ENCODE results near the gene OR13C2.
"Not testable (repeated sequence)": the region's sequence is repeated elsewhere in the genome, so short reads cannot be mapped to it uniquely, and the experiment has no call there.

OR13C2 gene

DNA sequence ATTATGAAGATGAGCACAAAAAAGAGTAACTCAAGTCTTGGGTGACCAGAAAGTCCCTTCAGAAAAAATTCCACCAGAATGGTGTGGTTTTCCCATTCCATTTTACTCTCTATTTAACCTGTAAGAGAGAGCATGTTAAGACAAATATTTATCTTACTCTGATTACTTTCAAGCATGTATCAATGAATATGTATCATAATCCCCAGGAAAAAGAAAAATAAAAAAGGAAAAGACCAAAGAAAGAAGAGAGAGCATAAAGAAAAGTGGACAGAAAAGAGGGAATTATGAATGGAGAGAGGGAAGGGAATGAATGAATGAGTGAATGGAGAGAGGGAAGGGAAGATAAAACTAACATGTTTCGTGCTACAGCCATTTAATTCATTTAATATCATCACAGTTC is at the start of gene OR13C2:
OR13C2 (minus strand) TSS at position 101 of the 400 bp plus-strand sequence; CDS start at position 101, 0 bp downstream.
- not testable (repeated sequence) for DNase-seq

- no peak for DNase-seq
Measured at GRCh38 chr9:104635456-104635855, 30.0 kb upstream of the OR13C2 start.

GRCh38 chr9:104633976-104634520 is 28.6 kb upstream of the OR13C2 start:
- DNase-seq = no peak

GRCh38 chr9:104625964-104626363 is 20.5 kb upstream of the OR13C2 start:
- DNase-seq = not testable (repeated sequence)

DNA sequence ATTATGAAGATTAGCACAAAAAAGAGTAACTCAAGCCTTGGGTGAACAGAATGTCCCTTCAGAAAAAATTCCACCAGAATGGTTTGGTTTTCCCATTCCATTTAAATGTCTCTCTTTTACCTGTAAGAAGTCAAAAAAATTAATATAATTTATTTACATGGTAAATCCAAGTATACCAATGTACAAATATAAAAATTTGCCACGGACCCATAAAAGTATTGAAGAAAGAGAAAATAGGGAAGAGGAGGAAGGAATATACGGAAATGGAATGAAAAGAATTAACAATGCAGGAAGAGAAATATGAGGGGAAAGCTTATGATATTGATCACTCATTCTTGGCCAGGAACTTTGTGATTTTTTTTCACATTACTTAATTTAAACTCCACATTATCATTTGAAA is 12.7 kb upstream of the OR13C2 start, which contains the start of gene OR13C9:
OR13C9 (minus strand) TSS at position 101 of the 400 bp plus-strand sequence; CDS start at position 101, 0 bp downstream.
- DNase-seq = no peak

GRCh38 chr9:104617418-104617817 is 12.0 kb upstream of the OR13C2 start:
- no peak for DNase-seq

- DNase-seq = no peak
Measured at GRCh38 chr9:104611213-104611612, 5.8 kb upstream of the OR13C2 start.

- DNase-seq = no peak
Measured at GRCh38 chr9:104608336-104608735, 2.9 kb upstream of the OR13C2 start.

DNA sequence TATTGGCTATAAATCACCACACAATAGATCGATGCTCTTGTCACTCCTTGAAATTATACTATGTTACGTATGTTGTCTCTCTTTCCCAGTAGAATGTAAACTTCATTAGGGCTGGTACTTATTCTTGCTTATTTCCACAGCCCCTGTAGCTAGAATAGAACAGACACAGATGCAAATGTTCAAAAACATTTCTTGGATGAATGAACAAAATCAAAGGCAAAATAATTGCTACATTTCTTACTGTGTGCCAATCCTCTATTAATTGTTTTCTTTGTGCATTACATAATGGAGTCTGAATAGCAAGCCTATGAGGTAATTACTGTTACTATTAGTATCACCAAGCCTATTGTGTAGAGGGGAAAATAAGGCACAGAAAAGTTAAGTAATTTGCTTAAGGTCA is 725 bp upstream of the OR13C2 start:
- peak; percentile 78 for DNase-seq

DNA sequence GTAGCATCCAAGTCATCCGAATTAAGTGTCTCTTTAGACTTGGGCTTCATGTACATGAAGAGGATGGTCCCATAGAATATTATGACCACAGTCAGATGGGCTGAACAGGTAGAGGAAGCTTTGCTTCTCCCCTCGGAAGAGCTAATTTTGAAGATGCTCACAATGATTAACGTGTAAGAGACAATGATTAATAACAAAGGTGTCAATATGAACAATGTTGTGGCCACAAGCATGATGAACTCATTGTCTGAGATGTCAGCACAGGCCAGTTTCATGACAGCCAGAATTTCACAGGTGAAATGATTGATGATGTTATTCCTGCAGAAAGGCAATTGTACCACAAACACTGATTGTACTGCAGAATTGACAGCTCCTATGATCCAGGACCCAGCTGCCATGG is 626 bp downstream of the OR13C2 start:
- DNase-seq = no peak

GRCh38 chr9:104599313-104599712 is 6.1 kb downstream of the OR13C2 start, which contains the start of gene OR13C5:
Gene OR13C5, minus strand, starts transcription at chr9:104599413. Its CDS starts 0 bp downstream, at chr9:104599413.
- DNase-seq = not testable (repeated sequence)

DNA sequence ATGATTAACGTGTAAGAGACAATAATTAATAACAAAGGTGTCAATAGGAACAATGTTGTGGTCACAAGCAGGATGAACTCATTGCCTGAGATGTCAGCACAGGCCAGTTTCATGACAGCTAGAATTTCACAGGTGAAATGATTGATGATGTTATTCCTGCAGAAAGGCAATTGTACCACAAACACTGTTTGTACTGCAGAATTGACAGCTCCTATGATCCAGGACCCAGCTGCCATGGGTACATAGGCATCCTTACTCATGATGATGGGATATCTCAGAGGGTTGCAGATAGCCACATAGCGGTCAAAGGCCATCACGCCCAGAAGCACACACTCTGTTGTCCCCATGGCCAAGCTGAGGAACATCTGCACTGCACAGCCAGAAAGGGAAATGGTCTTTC is 6.7 kb downstream of the OR13C2 start:
- DNase-seq = not testable (repeated sequence)

DNA sequence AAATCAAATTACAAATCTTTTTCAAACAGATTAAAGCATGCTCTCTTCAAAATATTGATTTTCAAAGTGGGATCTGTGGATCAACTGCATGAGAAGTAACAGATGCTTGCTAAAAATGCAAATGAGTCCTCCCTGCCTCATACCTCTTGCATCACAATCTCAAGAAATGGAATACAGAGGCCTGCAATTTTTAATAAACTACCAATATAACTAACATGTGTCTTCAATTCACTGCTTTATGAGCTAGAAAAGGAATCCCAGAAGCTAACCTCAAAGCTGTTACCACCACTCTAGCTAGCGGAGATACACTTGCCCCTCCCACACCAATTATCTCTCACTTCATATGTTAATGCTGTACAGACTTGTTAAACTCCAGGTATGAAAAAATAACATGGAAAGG is 15.8 kb downstream of the OR13C2 start:
- DNase-seq = no peak

DNA sequence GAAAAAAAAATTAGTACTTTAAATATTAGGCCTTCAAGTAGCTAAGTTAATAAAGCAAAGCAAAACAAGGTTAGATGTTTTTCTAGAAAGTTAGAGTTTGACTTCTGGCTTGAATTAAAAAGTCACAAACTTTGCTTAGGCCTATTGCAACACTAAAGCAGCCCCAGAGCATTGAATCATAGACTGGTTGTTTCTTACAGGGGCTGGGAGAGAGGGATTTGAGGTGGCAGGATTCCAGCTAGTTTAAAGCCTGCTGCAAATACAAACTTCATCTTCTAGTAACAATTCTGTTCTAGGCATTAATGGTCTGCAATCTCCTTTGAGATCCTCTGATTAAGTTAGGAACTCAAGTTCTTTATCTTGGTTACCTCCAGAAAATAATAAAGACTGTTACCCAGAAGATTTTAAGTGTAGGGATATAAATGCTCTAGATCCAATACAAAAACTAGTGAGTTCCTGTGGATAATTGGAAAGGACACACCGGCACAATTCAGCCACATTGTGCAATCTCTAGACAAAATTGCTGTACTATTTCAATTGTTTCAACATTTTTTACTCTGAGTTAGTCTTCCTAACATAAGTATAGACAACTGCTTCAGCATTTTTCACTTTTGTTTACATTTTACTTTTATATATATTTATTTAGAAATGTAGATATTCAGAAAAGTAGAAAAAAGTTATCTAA is 18.8 kb downstream of the OR13C2 start:
- no peak for DNase-seq

DNA sequence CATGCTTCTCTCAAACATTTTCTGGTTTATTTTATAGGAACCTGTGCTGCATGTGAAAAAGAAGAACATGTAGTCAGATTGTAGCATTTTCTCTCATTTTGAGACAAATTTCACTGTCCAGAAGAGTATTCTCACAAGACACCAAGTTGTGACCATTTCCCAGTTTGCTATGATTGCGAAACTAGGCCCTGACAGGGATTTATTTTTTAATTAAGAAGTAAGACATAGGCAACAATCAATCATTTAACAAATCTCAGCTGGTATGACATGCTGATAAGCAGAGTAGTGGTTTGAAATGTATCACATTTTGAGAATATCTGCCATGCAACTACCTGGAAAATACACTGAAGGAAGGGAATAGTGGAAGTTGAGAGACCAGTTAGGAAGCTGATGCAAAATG is 24.9 kb downstream of the OR13C2 start:
- DNase-seq = no peak

GRCh38 chr9:104577263-104577662 is 28.2 kb downstream of the OR13C2 start:
- no peak for DNase-seq

DNA sequence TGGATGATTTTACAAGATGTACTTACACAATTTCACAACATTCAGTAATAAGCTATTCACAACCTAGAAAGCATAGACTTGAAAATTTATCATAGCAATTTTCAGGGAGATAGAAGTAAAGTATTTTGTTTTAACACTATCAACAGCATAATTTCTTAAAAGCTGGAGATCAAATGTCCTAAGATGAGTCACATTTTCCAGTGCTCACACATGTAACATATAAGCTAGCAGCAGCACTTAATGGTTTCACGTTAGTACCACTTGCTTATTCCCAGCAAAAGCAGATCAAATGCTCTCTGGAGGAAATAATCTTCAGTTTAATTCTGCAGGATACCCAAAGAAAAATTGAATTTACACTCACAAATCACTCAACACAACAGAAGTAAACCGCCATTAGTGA is 30.0 kb downstream of the OR13C2 start:
- no peak for DNase-seq

DNA sequence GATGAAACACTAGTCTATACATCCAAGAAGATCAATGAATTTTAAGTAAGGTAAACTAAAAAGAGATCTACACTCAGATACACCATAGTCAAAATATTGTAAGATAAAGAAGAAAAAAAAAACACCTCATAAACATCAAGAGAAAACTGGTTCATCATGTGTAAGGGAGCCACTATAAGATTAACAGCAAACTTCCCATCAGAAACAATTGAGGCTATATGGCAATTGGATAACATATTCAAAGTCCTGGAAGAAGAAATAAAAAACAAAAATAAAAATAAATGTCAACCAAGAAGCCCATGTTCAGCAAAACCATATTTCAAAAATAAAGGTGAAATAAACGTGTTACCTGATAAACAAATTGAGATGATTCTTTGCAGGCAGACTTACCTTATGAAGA is 32.8 kb downstream of the OR13C2 start:
- no peak for DNase-seq

DNA sequence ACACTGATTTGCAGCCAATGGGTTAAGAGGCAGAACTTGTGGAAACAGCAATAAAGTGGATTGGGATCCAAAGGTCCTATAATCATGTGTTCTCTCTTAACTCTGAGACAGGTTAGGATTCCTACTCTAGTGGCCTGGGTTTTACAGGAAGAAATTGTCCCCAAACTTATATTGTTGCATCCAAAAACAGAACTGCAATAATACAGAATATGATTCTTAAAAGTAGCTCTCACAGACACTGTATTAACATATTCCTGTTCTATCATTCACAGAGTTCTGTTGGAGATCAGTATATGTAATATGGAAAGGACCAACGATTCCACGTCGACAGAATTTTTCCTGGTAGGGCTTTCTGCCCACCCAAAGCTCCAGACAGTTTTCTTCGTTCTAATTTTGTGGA is 36.6 kb downstream of the OR13C2 start, which contains the start of gene OR13C8:
OR13C8 (plus strand) TSS at position 301 of the 400 bp plus-strand sequence; CDS start at position 301, 0 bp downstream.
- DNase-seq = no peak

- DNase-seq = no peak
Measured at GRCh38 chr9:104564358-104564757, 41.1 kb downstream of the OR13C2 start.

- no peak for DNase-seq
Measured at GRCh38 chr9:104556830-104557634, 48.4 kb downstream of the OR13C2 start.

- no peak for DNase-seq
Measured at GRCh38 chr9:104555521-104555920, 49.9 kb downstream of the OR13C2 start.
